Stomach (tissue), 9 donors: ENCODE data around the gene TTN. TPM values are rescaled to one million over a fixed set of nuclear protein-coding genes. Genes with fewer than 3 reads are reported as not detected.
A peak's percentile ranks its signal among the peaks of the same experiment; 100 is the strongest.

Experiments used
- DNase-seq, 2 donors: peaks; one replicate each; pipeline versions ENCODE4 v3.0.0 to v3.0.0-alpha.2; 2013 to 2019
- H3K27ac ChIP-seq, 5 donors: fragments of 200-600 bp in 4 of 5; sonication (generic) in 4 of 5; one replicate each; pipeline ENCODE4 v1.5.1; 2013 to 2019; ENCODE audit warnings: mild to moderate bottlenecking in 1 of 5, moderate library complexity in 1 of 5
- H3K27me3 ChIP-seq, 3 donors: fragments of 200-600 bp; sonication (generic); one replicate each; pipeline ENCODE4 v1.5.1; 2017 to 2019; ENCODE audit warnings: mixed run types in 1 of 3
- H3K36me3 ChIP-seq, 4 donors: fragments of 200-600 bp; sonication (generic); 1 replicate in 3 of 4; 2 replicates in 1 of 4; pipeline ENCODE4 v1.5.1; 2016 to 2019
- H3K4me1 ChIP-seq, 4 donors: fragments of 200-600 bp; sonication (generic); one replicate each; pipeline ENCODE4 v1.5.1; 2016 to 2019
- H3K4me3 ChIP-seq, 4 donors: fragments of 200-600 bp; sonication (generic) in 3 of 4; one replicate each; pipeline ENCODE4 v1.5.1; 2016 to 2019; ENCODE audit warnings: mild to moderate bottlenecking in 1 of 4
- H3K9me3 ChIP-seq, 4 donors: fragments of 200-600 bp; sonication (generic); one replicate each; pipeline ENCODE4 v1.5.1; 2016 to 2019
- CTCF ChIP-seq, 7 experiments: fragments of 450-650 bp in 4 of 7; fragments of 200-600 bp in 3 of 7; sonication (generic) in 3 of 7; IDR thresholded peaks; one replicate each; pipeline ENCODE4 v1.5.1; 2016 to 2019; ENCODE audit warnings: antibody characterized with exemption in 7 of 7, control low read depth in 2 of 7, mild to moderate bottlenecking in 1 of 7
- EP300 ChIP-seq: sonication (generic); formaldehyde crosslinking; IDR thresholded peaks from one replicate; pipeline ENCODE4 v1.6.1; 2017; ENCODE audit warnings: antibody characterized with exemption
- POLR2A ChIP-seq, 4 donors: fragments of 450-650 bp; IDR thresholded peaks; one replicate each; pipeline ENCODE4 v1.6.1; 2016; ENCODE audit warnings: antibody characterized with exemption in 4 of 4, control low read depth in 2 of 4, mild to moderate bottlenecking in 1 of 4, moderate library complexity in 1 of 4
- POLR2AphosphoS5 ChIP-seq, 3 donors: sonication (generic); formaldehyde crosslinking; IDR thresholded peaks; one replicate each; pipeline ENCODE4 v1.6.1; 2016; ENCODE audit warnings: antibody characterized with exemption in 3 of 3
- WGBS, 5 donors: extraction: QIAGEN DNeasy Blood & Tissue Kit in 3 of 5; methylation state at CpG; one replicate each; pipeline versions ENCODE4 v1.1.5 to v1.1.7; 2013 to 2018; 5-methylcytosine and 5-hydroxymethylcytosine counted together
- intact Hi-C: fragments of 100-400 bp; cut with DNase I; formaldehyde crosslinking; loops from one replicate; pipeline ENCODE4 v1.15.1; 2023; ENCODE audit warnings: low total_unique reads
- polyA plus RNA-seq, 3 donors: library from polyadenylated mRNA; stranded (reverse); fragments of 200-250 nt; gene quantifications; one replicate each; pipeline ENCODE4 v1.2.3, GENCODE V29; 2013
- total RNA-seq, 5 donors: library from RNA; depleted of rRNA; stranded (reverse); fragments of >200 nt; gene quantifications; one replicate each; pipeline versions ENCODE4 v1.1.0 to v1.2.3, GENCODE V29; 2014 to 2016
- donor health status: healthy with polysubstance abuse.
- donor health status: Bipolar disorder and iron deficiency.
- donor health status: healthy.

Gene TTN
- total and polyA plus RNA-seq, 8 donors = 0.03 to 12.8 (median 2.2) TPM

- H3K36me3 ChIP-seq = no peaks in the 10 kb centered on the region
- intact Hi-C loops = no loop called here
- H3K27me3 ChIP-seq = no peaks in the 10 kb centered on the region
- TF ChIP-seq EP300 = no peak
- no peak for TF ChIP-seq POLR2AphosphoS5 (IDR thresholded peaks at IDR 0.05)
- TF ChIP-seq CTCF (IDR thresholded peaks at IDR 0.05) = no peak
- no peak for TF ChIP-seq POLR2A (IDR thresholded peaks at IDR 0.05)
- no peaks in the 10 kb centered on the region for H3K9me3 ChIP-seq
- DNase-seq = peak in 1 of 2 donors; percentile 51
- no peak overlapping the region for H3K4me3 ChIP-seq
- 67 to 79% (median 69%) methylated on average over 2 of the region's 2 CpGs for WGBS, 5 donors
- peaks cover 0 to 17% (median 5%) of the 10 kb centered on the region in 4 donors for H3K4me1 ChIP-seq
- no peak overlapping the region for H3K27ac ChIP-seq
Measured at GRCh38 chr2:178845566-178846457, 38.6 kb upstream of the TTN start.

- H3K36me3 ChIP-seq = no peaks in the 10 kb centered on the region
- no peak overlapping the region for H3K4me3 ChIP-seq
- TF ChIP-seq POLR2AphosphoS5 (IDR thresholded peaks at IDR 0.05) (no peak), CTCF (IDR thresholded peaks at IDR 0.05) (no peak), POLR2A (IDR thresholded peaks at IDR 0.05) (no peak), EP300 (no peak)
- H3K4me1 ChIP-seq = peaks cover 0 to 17% (median 5%) of the 10 kb centered on the region in 4 donors
- no peak overlapping the region for H3K27ac ChIP-seq
- H3K9me3 ChIP-seq = no peaks in the 10 kb centered on the region
- no peaks in the 10 kb centered on the region for H3K27me3 ChIP-seq
- WGBS, 5 donors = 62 to 75% (median 70%) methylated on average over 2 of the region's 2 CpGs
- DNase-seq = no peak
- intact Hi-C loops = no loop called here
Measured at GRCh38 chr2:178844701-178845100, 37.5 kb upstream of the TTN start.

DNA sequence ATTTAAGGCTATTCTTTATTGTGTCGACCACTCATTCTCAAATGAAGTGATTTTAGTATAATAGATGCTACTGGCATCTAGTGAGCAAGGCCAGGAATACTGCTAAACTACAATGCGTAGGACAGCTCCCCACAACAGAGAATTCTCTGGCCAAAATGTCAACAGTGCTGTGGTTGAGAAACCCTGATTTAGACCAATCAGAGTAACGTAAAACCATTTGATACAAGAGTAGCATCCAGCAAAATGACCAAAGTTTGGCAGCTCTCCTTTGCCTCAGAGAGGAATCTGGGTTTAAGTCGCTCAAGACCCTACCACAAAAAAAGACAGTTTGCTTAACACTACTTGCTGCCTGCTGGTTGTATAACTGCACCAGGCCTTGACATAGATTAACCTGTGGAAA lies 37.0 kb upstream of the TTN start:
- Histone ChIP-seq H3K27ac (no peak overlapping the region), H3K4me1 (peaks cover 0 to 17% (median 5%) of the 10 kb centered on the region in 4 donors), H3K9me3 (no peaks in the 10 kb centered on the region), H3K36me3 (no peaks in the 10 kb centered on the region), H3K27me3 (no peaks in the 10 kb centered on the region), H3K4me3 (no peak overlapping the region)
- intact Hi-C loops = no loop called here
- WGBS, 5 donors = 75 to 87% (median 82%) methylated on average over 4 of the region's 4 CpGs
- no peak for TF ChIP-seq POLR2AphosphoS5 (IDR thresholded peaks at IDR 0.05)
- no peak for TF ChIP-seq EP300
- TF ChIP-seq POLR2A (IDR thresholded peaks at IDR 0.05) = no peak
- no peak for TF ChIP-seq CTCF (IDR thresholded peaks at IDR 0.05)
- DNase-seq = no peak

- Histone ChIP-seq H3K27ac (no peak overlapping the region), H3K36me3 (no peaks in the 10 kb centered on the region), H3K27me3 (no peaks in the 10 kb centered on the region), H3K4me3 (no peak overlapping the region), H3K9me3 (no peaks in the 10 kb centered on the region), H3K4me1 (peaks cover 0 to 17% (median 5%) of the 10 kb centered on the region in 4 donors)
- DNase-seq = no peak
- 91 to 98% (median 93%) methylated on average over 1 of the region's 1 CpG for WGBS, 5 donors
- no peak for TF ChIP-seq POLR2A (IDR thresholded peaks at IDR 0.05)
- no peak for TF ChIP-seq EP300
- no peak for TF ChIP-seq CTCF (IDR thresholded peaks at IDR 0.05)
- no peak for TF ChIP-seq POLR2AphosphoS5 (IDR thresholded peaks at IDR 0.05)
- intact Hi-C loops = no loop called here
Measured at GRCh38 chr2:178843697-178844096, 36.5 kb upstream of the TTN start.
